Caco-2 (cell line): ENCODE results near the gene CROCC. TPM values are rescaled to one million over a fixed set of nuclear protein-coding genes. Genes with fewer than 3 reads are reported as not detected.

Experiments used
- BruUV-seq: library from RNA; stranded (reverse); fragments of 400-500 nt; replicated peaks from 2 replicates; lab custom pipeline; 2021; lab: Mats Ljungman, UMichigan
- CTCF ChIA-PET: fragments of 300-600 bp; sonication (Branson Sonifier 250); formaldehyde crosslinking; loops from one replicate; lab custom pipeline; 2022; ENCODE audit warnings: antibody characterized with exemption; lab: Charles Lee
- POLR2A ChIA-PET: fragments of 300-600 bp; sonication (Branson Sonifier 250); formaldehyde crosslinking; loops from one replicate; lab custom pipeline; 2022; ENCODE audit warnings: antibody characterized with exemption; lab: Charles Lee
- DNase-seq, 2 experiments: peaks; one replicate each; pipeline versions ENCODE4 v3.0.0 to v3.0.0-alpha.2; 2020 to 2022
- H3K27me3 ChIP-seq: replicated peaks from 2 replicates; pipeline ENCODE4 v1.6.0; 2011; ENCODE audit warnings: low read length; ENCODE audit not compliant: control insufficient read depth, insufficient read depth
- H3K36me3 ChIP-seq: 2 replicates; pipeline ENCODE4 v1.5.1; 2011; ENCODE audit warnings: low read length; ENCODE audit not compliant: control insufficient read depth, insufficient read depth
- H3K4me1 ChIP-seq: fragments of 250-450 bp; sonication (Bioruptor Pico); 2 replicates; pipeline ENCODE4 v1.5.1; 2020; ENCODE audit warnings: mild to moderate bottlenecking
- H3K4me3 ChIP-seq: 2 replicates; pipeline ENCODE4 v1.5.1; 2011; ENCODE audit warnings: low read depth, mild to moderate bottlenecking, control low read depth, low read length
- H3K9me3 ChIP-seq: fragments of 250-450 bp; sonication (Bioruptor Pico); 2 replicates; pipeline ENCODE4 v1.5.1; 2020; ENCODE audit warnings: mild to moderate bottlenecking, moderate library complexity
- H3K27ac Mint-ChIP-seq: one replicate; pipeline ENCODE4 v1.8.0; 2022; ENCODE audit warnings: mixed read lengths; ENCODE audit not compliant: unreplicated experiment
- H3K27me3 Mint-ChIP-seq: one replicate; pipeline ENCODE4 v1.8.0; 2022; ENCODE audit warnings: mixed read lengths; ENCODE audit not compliant: insufficient read depth, unreplicated experiment
- H3K36me3 Mint-ChIP-seq: one replicate; pipeline ENCODE4 v1.8.0; 2022; ENCODE audit warnings: mild to moderate bottlenecking, mixed read lengths; ENCODE audit not compliant: insufficient read depth, unreplicated experiment
- H3K4me1 Mint-ChIP-seq: one replicate; pipeline ENCODE4 v1.8.0; 2022; ENCODE audit warnings: low read depth, mixed read lengths; ENCODE audit not compliant: unreplicated experiment
- H3K4me3 Mint-ChIP-seq: one replicate; pipeline ENCODE4 v1.8.0; 2022; ENCODE audit warnings: mild to moderate bottlenecking, moderate library complexity, mixed read lengths; ENCODE audit not compliant: unreplicated experiment
- H3K9me3 Mint-ChIP-seq: one replicate; pipeline ENCODE4 v1.8.0; 2022; ENCODE audit warnings: mixed read lengths; ENCODE audit not compliant: unreplicated experiment
- CTCF ChIP-seq, 2 experiments: fragments of 200-600 bp in 1 of 2; IDR thresholded peaks; 1 replicate in 1 of 2; 2 replicates in 1 of 2; pipeline versions ENCODE4 v1.5.1 to v1.8.0; 2011 to 2022; ENCODE audit warnings: antibody characterized with exemption in 1 of 2, control low read depth in 1 of 2, inconsistent platforms in 1 of 2, low read depth in 1 of 2, low read length in 1 of 2, mild to moderate bottlenecking in 1 of 2, moderate library complexity in 1 of 2; ENCODE audit not compliant: insufficient read depth in 1 of 2, severe bottlenecking in 1 of 2, unreplicated experiment in 1 of 2
- intact Hi-C: fragments of 100-400 bp; cut with micrococcal nuclease; formaldehyde crosslinking; loops from one replicate; pipeline ENCODE4 v1.10.0; 2022; ENCODE audit not compliant: unreplicated experiment
- total RNA-seq: library from RNA; stranded (reverse); gene quantifications from 2 replicates; pipeline ENCODE4 v1.2.3, GENCODE V29; 2022

Gene CROCC
- total RNA-seq, 1 experiment from 2014 or later: 7.6 TPM

- Histone ChIP-seq H3K36me3 (no peaks in the 10 kb centered on the region), H3K9me3 (no peaks in the 10 kb centered on the region), H3K4me3 (no peak overlapping the region), H3K4me1 (no peaks in the 10 kb centered on the region), H3K27me3 (no peaks in the 10 kb centered on the region)
- Mint-ChIP-seq H3K27me3 (no peaks in the 10 kb centered on the region), H3K9me3 (no peaks in the 10 kb centered on the region), H3K27ac (no peak overlapping the region), H3K4me3 (no peak overlapping the region), H3K4me1 (no peaks in the 10 kb centered on the region), H3K36me3 (no peaks in the 10 kb centered on the region)
- TF ChIP-seq CTCF (IDR thresholded peaks at IDR 0.05; ENCODE audit: insufficient read depth in 1 of 2, low read depth in 1 of 2, low read length in 1 of 2, severe bottlenecking in 1 of 2, unreplicated experiment in 1 of 2): no peak
- DNase-seq: no peak
- intact Hi-C loops: no loop called here
- POLR2A ChIA-PET: no interaction called here
- CTCF ChIA-PET: no interaction called here
- no TSS peak for BruUV-seq
Measured at GRCh38 chr1:16969651-16970050, 47.9 kb downstream of the CROCC start.

GRCh38 chr1:16970132-16970910 lies 48.6 kb downstream of the CROCC start:
- no peak for TF ChIP-seq CTCF (IDR thresholded peaks at IDR 0.05; ENCODE audit: insufficient read depth in 1 of 2, low read depth in 1 of 2, low read length in 1 of 2, severe bottlenecking in 1 of 2, unreplicated experiment in 1 of 2)
- DNase-seq: no peak
- H3K4me3 Mint-ChIP-seq: no peak overlapping the region
- H3K4me1 Mint-ChIP-seq: no peaks in the 10 kb centered on the region
- Histone ChIP-seq H3K36me3 (no peaks in the 10 kb centered on the region), H3K9me3 (no peaks in the 10 kb centered on the region), H3K4me1 (no peaks in the 10 kb centered on the region), H3K4me3 (no peak overlapping the region), H3K27me3 (no peaks in the 10 kb centered on the region)
- BruUV-seq: no TSS peak
- no peaks in the 10 kb centered on the region for H3K27me3 Mint-ChIP-seq
- ChIA-PET POLR2A (no interaction called here), CTCF (no interaction called here)
- no peaks in the 10 kb centered on the region for H3K36me3 Mint-ChIP-seq
- intact Hi-C loops: no loop called here
- H3K27ac Mint-ChIP-seq: no peak overlapping the region
- no peaks in the 10 kb centered on the region for H3K9me3 Mint-ChIP-seq

GRCh38 chr1:16971341-16972188 lies 49.8 kb downstream of the CROCC start:
- CTCF ChIA-PET: no interaction called here
- no peak for TF ChIP-seq CTCF (IDR thresholded peaks at IDR 0.05; ENCODE audit: insufficient read depth in 1 of 2, low read depth in 1 of 2, low read length in 1 of 2, severe bottlenecking in 1 of 2, unreplicated experiment in 1 of 2)
- H3K4me3 Mint-ChIP-seq: no peak overlapping the region
- Histone ChIP-seq H3K4me3 (no peak overlapping the region), H3K27me3 (no peaks in the 10 kb centered on the region), H3K4me1 (no peaks in the 10 kb centered on the region), H3K9me3 (no peaks in the 10 kb centered on the region), H3K36me3 (no peaks in the 10 kb centered on the region)
- DNase-seq: no peak
- no peaks in the 10 kb centered on the region for H3K27me3 Mint-ChIP-seq
- H3K36me3 Mint-ChIP-seq: no peaks in the 10 kb centered on the region
- no peaks in the 10 kb centered on the region for H3K9me3 Mint-ChIP-seq
- no peak overlapping the region for H3K27ac Mint-ChIP-seq
- no TSS peak for BruUV-seq
- no peaks in the 10 kb centered on the region for H3K4me1 Mint-ChIP-seq
- POLR2A ChIA-PET: no interaction called here
- intact Hi-C loops: no loop called here
